Activated CD4-positive, alpha-beta T cell treated with anti-CD3 and anti-CD28 coated beads, Interleukin-2, amount 50 U/mL, for 48 hours (primary cell): ENCODE data around the gene PTPN2.
"Not testable (repeated sequence)": the region's sequence is repeated elsewhere in the genome, so short reads cannot be mapped to it uniquely, and the experiment has no call there.

Experiments
- DNase-seq, 2 experiments: peaks; one replicate each; pipeline ENCODE4 v3.0.0-alpha.2; 2020

The PTPN2 gene

GRCh38 chr18:12883684-12884405, at the start of gene PTPN2:
Gene PTPN2 (minus strand): TSS chr18:12884237. CDS start chr18:12884141, 96 bp downstream.
- peak; percentile 90 to 93 for DNase-seq

GRCh38 chr18:12933327-12933726, 49.3 kb upstream of the PTPN2 start:
- DNase-seq: no peak

GRCh38 chr18:12930908-12931307, 46.9 kb upstream of the PTPN2 start:
- no peak for DNase-seq

- DNase-seq: no peak
Observed at GRCh38 chr18:12930376-12930775, 46.3 kb upstream of the PTPN2 start.

GRCh38 chr18:12929477-12930083, 45.5 kb upstream of the PTPN2 start:
- DNase-seq: no peak

- DNase-seq: no peak
Observed at GRCh38 chr18:12928641-12929040, 44.6 kb upstream of the PTPN2 start.

- no peak for DNase-seq
Observed at GRCh38 chr18:12928206-12928605, 44.2 kb upstream of the PTPN2 start.

GRCh38 chr18:12924616-12925015, 40.6 kb upstream of the PTPN2 start:
- DNase-seq: no peak

- DNase-seq: no peak
Observed at GRCh38 chr18:12922266-12922665, 38.2 kb upstream of the PTPN2 start.

GRCh38 chr18:12921178-12921577, 37.1 kb upstream of the PTPN2 start:
- DNase-seq: peak; percentile 17 to 19

GRCh38 chr18:12911929-12912703, 28.1 kb upstream of the PTPN2 start:
- no peak for DNase-seq

- DNase-seq: peak; percentile 58 to 68
Observed at GRCh38 chr18:12911025-12911928, 27.2 kb upstream of the PTPN2 start.

- DNase-seq: no peak
Observed at GRCh38 chr18:12908706-12909105, 24.7 kb upstream of the PTPN2 start.

- DNase-seq: no peak
Observed at GRCh38 chr18:12907258-12907925, 23.4 kb upstream of the PTPN2 start.

- no peak for DNase-seq
Observed at GRCh38 chr18:12906773-12907172, 22.7 kb upstream of the PTPN2 start.

- no peak for DNase-seq
Observed at GRCh38 chr18:12906119-12906518, 22.1 kb upstream of the PTPN2 start.

GRCh38 chr18:12904012-12904516, 20.0 kb upstream of the PTPN2 start:
- DNase-seq: peak; percentile 62 to 63

- DNase-seq: not testable (repeated sequence)
Observed at GRCh38 chr18:12901208-12901607, 17.2 kb upstream of the PTPN2 start.

- not testable (repeated sequence) for DNase-seq
Observed at GRCh38 chr18:12896784-12897333, 12.8 kb upstream of the PTPN2 start.

- no peak for DNase-seq
Observed at GRCh38 chr18:12895626-12896025, 11.6 kb upstream of the PTPN2 start.

- no peak for DNase-seq
Observed at GRCh38 chr18:12895014-12895413, 11.0 kb upstream of the PTPN2 start.

GRCh38 chr18:12891561-12891960, 7.5 kb upstream of the PTPN2 start:
- DNase-seq: no peak
